ENCODE measurements around the gene ZNF580.

ZNF580 gene

GRCh38 chr19:55635856-55636440 lies 4.9 kb upstream of the ZNF580 start:
- TF ChIP-seq CTCF (conservative IDR thresholded peaks at IDR 0.05; ENCODE audit: low read length), result no peak
- H3K4me3 ChIP-seq (ENCODE audit: low read length), result peak overlapping the region; percentile 100
- no peak for DNase-seq (ENCODE audit: low read depth)

GRCh38 chr19:55636723-55637122 lies 4.1 kb upstream of the ZNF580 start:
- no peak for DNase-seq (ENCODE audit: low read depth)
- peak overlapping the region; percentile 100 for H3K4me3 ChIP-seq (ENCODE audit: low read length)
- TF ChIP-seq CTCF (conservative IDR thresholded peaks at IDR 0.05; ENCODE audit: low read length), result no peak

GRCh38 chr19:55637534-55637933 lies 3.3 kb upstream of the ZNF580 start:
- no peak for TF ChIP-seq CTCF (conservative IDR thresholded peaks at IDR 0.05; ENCODE audit: low read length)
- no peak for DNase-seq (ENCODE audit: low read depth)
- no peak overlapping the region for H3K4me3 ChIP-seq (ENCODE audit: low read length)

GRCh38 chr19:55638864-55639359 lies 1.9 kb upstream of the ZNF580 start:
- DNase-seq (ENCODE audit: low read depth), result peak; percentile 37
- peak; percentile 49 for TF ChIP-seq CTCF (conservative IDR thresholded peaks at IDR 0.05; ENCODE audit: low read length)
- no peak overlapping the region for H3K4me3 ChIP-seq (ENCODE audit: low read length)

GRCh38 chr19:55640043-55640576 lies 692 bp upstream of the ZNF580 start:
- H3K4me3 ChIP-seq (ENCODE audit: low read length), result peak overlapping the region; percentile 70
- peak; percentile 68 for DNase-seq (ENCODE audit: low read depth)

GRCh38 chr19:55641426-55642152 lies 787 bp downstream of the ZNF580 start:
- DNase-seq (ENCODE audit: low read depth), result no peak
- no peak for TF ChIP-seq CTCF (conservative IDR thresholded peaks at IDR 0.05; ENCODE audit: low read length)
- peak overlapping the region; percentile 70 for H3K4me3 ChIP-seq (ENCODE audit: low read length)

More at GRCh38 chr19:55640043-55640576, 692 bp upstream of the ZNF580 start:
- TF ChIP-seq CTCF (conservative IDR thresholded peaks at IDR 0.05; ENCODE audit: low read length), result peak; percentile 46

All from AG10803 (cell line).